Stomach (tissue), 4 donors: ENCODE data around the gene RRAD.

Experiments used
- EP300 ChIP-seq: sonication (generic); formaldehyde crosslinking; IDR thresholded peaks from one replicate; pipeline ENCODE4 v1.6.1; 2017; ENCODE audit warnings: antibody characterized with exemption
- POLR2A ChIP-seq, 4 donors: fragments of 450-650 bp; IDR thresholded peaks; one replicate each; pipeline ENCODE4 v1.6.1; 2016; ENCODE audit warnings: antibody characterized with exemption in 4 of 4, control low read depth in 2 of 4, mild to moderate bottlenecking in 1 of 4, moderate library complexity in 1 of 4
- POLR2AphosphoS5 ChIP-seq, 3 donors: sonication (generic); formaldehyde crosslinking; IDR thresholded peaks; one replicate each; pipeline ENCODE4 v1.6.1; 2016; ENCODE audit warnings: antibody characterized with exemption in 3 of 3
- TF ChIP-seq, protein P1 (sequence below), 7 experiments: fragments of 450-650 bp in 4 of 7; fragments of 200-600 bp in 3 of 7; sonication (generic) in 3 of 7; IDR thresholded peaks; one replicate each; pipeline ENCODE4 v1.5.1; 2016 to 2019; ENCODE audit warnings: antibody characterized with exemption in 7 of 7, control low read depth in 2 of 7, mild to moderate bottlenecking in 1 of 7

GRCh38 chr16:66911801-66912200 lies 13.5 kb downstream of the RRAD start:
- TF ChIP-seq POLR2AphosphoS5 (IDR thresholded peaks at IDR 0.05) = no peak
- TF ChIP-seq, protein P1, sequence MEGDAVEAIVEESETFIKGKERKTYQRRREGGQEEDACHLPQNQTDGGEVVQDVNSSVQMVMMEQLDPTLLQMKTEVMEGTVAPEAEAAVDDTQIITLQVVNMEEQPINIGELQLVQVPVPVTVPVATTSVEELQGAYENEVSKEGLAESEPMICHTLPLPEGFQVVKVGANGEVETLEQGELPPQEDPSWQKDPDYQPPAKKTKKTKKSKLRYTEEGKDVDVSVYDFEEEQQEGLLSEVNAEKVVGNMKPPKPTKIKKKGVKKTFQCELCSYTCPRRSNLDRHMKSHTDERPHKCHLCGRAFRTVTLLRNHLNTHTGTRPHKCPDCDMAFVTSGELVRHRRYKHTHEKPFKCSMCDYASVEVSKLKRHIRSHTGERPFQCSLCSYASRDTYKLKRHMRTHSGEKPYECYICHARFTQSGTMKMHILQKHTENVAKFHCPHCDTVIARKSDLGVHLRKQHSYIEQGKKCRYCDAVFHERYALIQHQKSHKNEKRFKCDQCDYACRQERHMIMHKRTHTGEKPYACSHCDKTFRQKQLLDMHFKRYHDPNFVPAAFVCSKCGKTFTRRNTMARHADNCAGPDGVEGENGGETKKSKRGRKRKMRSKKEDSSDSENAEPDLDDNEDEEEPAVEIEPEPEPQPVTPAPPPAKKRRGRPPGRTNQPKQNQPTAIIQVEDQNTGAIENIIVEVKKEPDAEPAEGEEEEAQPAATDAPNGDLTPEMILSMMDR (IDR thresholded peaks at IDR 0.05) = no peak
- no peak for TF ChIP-seq POLR2A (IDR thresholded peaks at IDR 0.05)
- no peak for TF ChIP-seq EP300
